ENCODE data around the gene AKR1C2.
"Not testable (repeated sequence)": the region's sequence is repeated elsewhere in the genome, so short reads cannot be mapped to it uniquely, and the experiment has no call there.

AKR1C2 gene

GRCh38 chr10:4956955-4957645, 46.6 kb downstream of the AKR1C2 start:
- DNase-seq (ENCODE audit: low read depth) = not testable (repeated sequence)

DNA sequence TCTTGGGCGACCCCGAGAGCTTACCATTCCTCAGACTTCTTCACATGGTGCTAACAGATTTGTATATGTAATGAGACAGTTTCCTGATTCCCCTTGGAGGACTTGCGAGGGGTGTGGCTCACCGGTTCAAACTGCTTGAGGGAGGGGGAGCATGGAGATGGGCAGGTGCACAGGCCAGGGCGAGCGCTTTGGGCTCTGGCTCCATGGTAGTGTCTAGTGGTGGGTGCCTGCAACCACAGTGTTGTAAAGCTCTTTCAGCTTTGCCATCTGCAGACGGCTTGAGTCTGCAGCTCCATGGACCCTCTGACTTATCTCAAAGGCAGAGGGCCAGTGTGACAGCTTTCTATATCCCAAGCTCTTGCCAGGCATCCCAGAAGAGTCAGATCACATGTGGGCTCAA, 47.6 kb downstream of the AKR1C2 start:
- DNase-seq (ENCODE audit: low read depth) = not testable (repeated sequence)

GRCh38 chr10:4953405-4953804, 50.3 kb downstream of the AKR1C2 start:
- no peak for DNase-seq (ENCODE audit: low read depth)

DNA sequence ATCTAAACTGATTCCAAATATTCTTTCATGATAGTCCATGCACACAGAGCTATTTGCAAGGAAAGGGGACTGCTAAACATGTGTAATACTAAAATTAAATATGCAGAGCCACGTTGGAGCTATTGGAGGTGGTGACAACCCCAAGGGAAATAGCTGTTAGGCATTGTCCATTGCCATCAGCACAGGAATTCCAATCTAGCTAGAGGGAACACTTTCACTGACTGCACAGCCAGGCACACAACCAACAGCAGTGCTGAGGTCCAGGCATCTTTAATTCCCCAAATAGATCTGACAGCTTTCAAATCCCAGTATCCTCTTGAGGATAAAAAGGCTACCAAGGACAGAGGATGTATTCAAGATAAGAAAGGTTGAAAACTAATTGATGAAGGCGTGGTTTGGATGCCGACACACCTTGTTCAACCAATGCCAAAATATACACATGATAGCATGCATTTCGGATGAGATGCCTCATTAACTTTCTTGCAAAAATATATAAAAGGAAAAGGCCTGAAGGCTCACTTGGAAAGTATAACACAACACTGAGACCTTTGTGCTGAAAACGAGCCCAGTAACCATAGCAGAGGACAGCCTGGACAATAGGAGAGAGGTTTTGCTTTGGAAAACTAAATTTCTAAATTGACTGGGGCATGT, 52.0 kb downstream of the AKR1C2 start:
- DNase-seq (ENCODE audit: low read depth) = not testable (repeated sequence)

- peak; percentile 98 for DNase-seq (ENCODE audit: low read depth)
Observed at GRCh38 chr10:4947635-4948596, 55.7 kb downstream of the AKR1C2 start.

- DNase-seq (ENCODE audit: low read depth) = peak; percentile 75
Observed at GRCh38 chr10:4947039-4947634, 56.5 kb downstream of the AKR1C2 start.

- DNase-seq (ENCODE audit: low read depth) = peak; percentile 63
Observed at GRCh38 chr10:4945766-4946717, 57.6 kb downstream of the AKR1C2 start.

GRCh38 chr10:4944841-4945240, 58.8 kb downstream of the AKR1C2 start:
- DNase-seq (ENCODE audit: low read depth) = no peak

GRCh38 chr10:4943821-4944220, 59.8 kb downstream of the AKR1C2 start:
- peak; percentile 34 for DNase-seq (ENCODE audit: low read depth)

DNA sequence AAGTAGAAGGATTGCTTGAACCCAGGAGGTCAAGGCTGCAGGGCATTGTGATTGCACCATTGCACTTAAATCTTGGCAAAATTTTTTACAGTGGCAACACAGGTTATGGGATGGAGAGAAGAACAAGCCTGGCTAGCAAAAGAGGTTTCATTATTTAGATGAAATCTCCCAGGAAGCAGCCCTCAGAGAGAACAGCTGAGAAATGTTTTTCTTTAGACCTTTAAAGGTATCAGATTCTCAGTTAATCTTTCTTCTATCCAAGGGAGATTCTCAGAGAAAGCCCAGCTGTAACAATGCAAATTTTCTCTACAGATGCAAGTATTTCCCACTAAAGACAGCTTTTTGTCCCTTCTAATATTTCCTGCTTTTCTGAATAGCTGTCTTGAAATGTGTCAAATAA, 60.2 kb downstream of the AKR1C2 start:
- DNase-seq (ENCODE audit: low read depth) = peak; percentile 42

DNA sequence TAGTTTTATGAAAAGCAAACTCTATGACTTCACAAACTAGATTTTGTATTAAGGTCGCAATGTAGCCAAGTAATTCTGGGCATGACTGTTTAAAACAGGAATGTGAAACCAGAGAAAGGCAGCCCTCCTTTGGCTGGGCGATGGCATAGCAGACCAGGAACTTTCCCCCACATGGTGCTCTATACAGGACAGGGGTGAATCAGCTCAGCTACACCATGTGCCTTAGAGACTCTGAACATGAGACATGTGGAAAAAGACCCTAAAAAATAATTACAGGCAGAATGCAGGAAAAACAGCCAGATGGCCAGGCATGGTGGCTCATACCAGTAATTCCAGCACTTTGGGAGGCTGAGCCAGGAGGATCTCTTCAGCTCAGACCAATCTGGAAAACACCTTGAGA, 60.7 kb downstream of the AKR1C2 start:
- peak; percentile 86 for DNase-seq (ENCODE audit: low read depth)

DNA sequence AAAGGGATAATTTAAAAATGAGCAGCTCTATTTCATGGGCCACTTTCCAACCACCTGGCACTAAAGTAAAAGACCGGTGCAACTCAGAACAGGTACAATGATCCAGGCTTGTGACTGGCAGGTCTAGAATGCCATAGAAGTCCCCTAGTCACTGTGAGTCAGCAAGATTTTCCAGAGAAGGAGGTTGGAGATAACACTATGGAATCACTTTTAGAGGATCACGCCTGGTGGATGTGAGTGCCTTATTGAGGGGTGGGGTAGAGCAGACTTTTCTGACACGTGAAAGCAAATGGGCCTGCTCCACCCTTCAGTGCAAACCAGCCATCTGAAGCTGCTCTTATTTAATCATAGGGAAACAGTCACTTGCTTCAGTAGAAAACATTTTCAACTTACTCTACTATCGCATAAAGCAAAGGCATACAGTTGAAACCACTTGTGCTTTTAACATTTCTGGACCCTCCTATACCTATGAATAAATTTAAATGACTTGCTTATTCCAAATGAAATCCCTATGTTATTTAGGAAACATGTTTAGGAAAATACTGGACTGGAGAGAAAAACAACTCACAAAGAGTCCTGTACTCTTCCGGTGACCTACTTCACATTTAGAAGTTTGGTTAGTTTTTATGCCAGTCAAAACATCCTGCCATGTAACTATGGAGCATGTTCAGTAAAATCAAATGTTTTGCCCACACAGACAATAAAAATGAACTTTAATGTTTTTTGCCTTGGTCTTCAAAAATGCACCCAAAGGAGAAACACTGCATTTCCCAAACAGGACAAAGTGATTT, 61.9 kb downstream of the AKR1C2 start:
- DNase-seq (ENCODE audit: low read depth) = peak; percentile 55

GRCh38 chr10:4940909-4941308, 62.7 kb downstream of the AKR1C2 start:
- not testable (repeated sequence) for DNase-seq (ENCODE audit: low read depth)

DNA sequence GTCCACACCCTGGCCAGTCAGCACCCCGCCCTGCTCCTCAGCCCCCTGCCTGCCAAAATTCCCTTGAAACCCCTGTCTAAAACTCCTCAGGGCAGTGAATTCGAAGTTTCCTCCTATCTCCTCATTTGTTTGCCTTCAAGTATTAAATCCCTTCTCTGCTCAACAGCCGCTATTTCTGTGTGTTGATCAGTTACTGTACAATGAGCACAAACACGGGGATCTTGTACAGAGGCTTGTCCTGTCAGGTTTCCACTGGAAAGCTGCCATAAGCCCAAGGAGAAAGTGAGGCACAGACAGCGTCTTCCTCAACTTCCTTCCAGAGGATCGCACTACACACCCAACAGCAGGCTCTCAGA, 63.6 kb downstream of the AKR1C2 start:
- DNase-seq (ENCODE audit: low read depth) = not testable (repeated sequence)

DNA sequence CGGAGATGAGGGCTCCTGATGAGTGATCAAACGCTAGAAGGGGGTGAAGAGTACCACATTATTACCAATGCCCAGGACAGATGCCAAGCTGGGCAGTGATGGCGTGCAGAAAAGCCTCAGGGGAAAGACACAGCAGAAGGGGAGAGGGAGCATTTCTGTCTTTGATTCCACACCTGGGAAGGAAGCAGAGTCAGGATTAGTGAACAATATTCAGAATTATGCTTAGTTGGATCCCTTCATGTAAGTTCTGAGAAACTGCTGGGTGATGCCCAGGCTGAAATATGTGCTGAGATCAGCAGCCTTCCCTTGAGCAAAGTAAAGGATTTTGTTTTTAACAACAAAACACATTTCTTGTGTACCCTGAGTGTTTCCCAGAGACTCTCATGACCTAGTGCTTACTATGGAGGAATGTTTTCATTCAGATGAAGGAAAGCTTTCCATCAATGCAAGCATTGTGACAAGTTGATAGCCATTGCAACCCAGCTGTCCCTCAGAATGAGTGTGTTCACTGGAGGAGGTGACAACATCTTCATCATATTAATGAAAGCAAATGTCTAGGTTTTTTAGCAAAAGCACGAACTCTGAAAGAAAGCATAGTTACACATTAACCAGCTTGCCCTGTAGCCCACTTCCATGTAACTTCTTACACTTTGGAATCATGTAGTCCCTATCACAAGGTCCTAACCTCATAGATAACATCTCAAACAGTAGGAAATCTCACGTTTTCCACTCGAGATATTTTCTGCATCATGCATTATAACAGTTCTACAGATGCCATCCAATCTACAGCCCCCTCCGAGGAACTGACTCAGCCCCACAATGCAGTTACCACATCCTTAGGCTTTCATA, 64.2 kb downstream of the AKR1C2 start:
- peak; percentile 30 for DNase-seq (ENCODE audit: low read depth)
